ENCODE measurements around the gene TTC33.
"Not testable (repeated sequence)": the region's sequence is repeated elsewhere in the genome, so short reads cannot be mapped to it uniquely, and the experiment has no call there.

The TTC33 gene

GRCh38 chr5:40605295-40605958, 150.3 kb downstream of the TTC33 start:
- no peak for DNase-seq

GRCh38 chr5:40603378-40603777, 152.4 kb downstream of the TTC33 start:
- no peak for DNase-seq

GRCh38 chr5:40601198-40601868, 154.4 kb downstream of the TTC33 start:
- no peak for DNase-seq

- DNase-seq: no peak
Observed at GRCh38 chr5:40600383-40600782, 155.4 kb downstream of the TTC33 start.

- DNase-seq: no peak
Observed at GRCh38 chr5:40599676-40600075, 156.1 kb downstream of the TTC33 start.

- DNase-seq: no peak
Observed at GRCh38 chr5:40594811-40595210, 160.9 kb downstream of the TTC33 start.

GRCh38 chr5:40591727-40592396, 163.9 kb downstream of the TTC33 start:
- DNase-seq: not testable (repeated sequence)

GRCh38 chr5:40587376-40587775, 168.4 kb downstream of the TTC33 start:
- no peak for DNase-seq

GRCh38 chr5:40585537-40586267, 170.1 kb downstream of the TTC33 start:
- no peak for DNase-seq

GRCh38 chr5:40584054-40584453, 171.7 kb downstream of the TTC33 start:
- DNase-seq: no peak

GRCh38 chr5:40578501-40579451, 177.0 kb downstream of the TTC33 start:
- DNase-seq: peak in 1 of 4 experiments; percentile 6

GRCh38 chr5:40577718-40578117, 178.0 kb downstream of the TTC33 start:
- DNase-seq: no peak

- DNase-seq: no peak
Observed at GRCh38 chr5:40575921-40576320, 179.8 kb downstream of the TTC33 start.

- DNase-seq: no peak
Observed at GRCh38 chr5:40575411-40575810, 180.3 kb downstream of the TTC33 start.

- DNase-seq: no peak
Observed at GRCh38 chr5:40572937-40573336, 182.8 kb downstream of the TTC33 start.

GRCh38 chr5:40572391-40572790, 183.4 kb downstream of the TTC33 start:
- no peak for DNase-seq

- DNase-seq: no peak
Observed at GRCh38 chr5:40571729-40572128, 184.0 kb downstream of the TTC33 start.

GRCh38 chr5:40570408-40571129, 185.2 kb downstream of the TTC33 start:
- DNase-seq: no peak

GRCh38 chr5:40569546-40570270, 186.1 kb downstream of the TTC33 start:
- no peak for DNase-seq

- DNase-seq: no peak
Observed at GRCh38 chr5:40568548-40568947, 187.2 kb downstream of the TTC33 start.

- not testable (repeated sequence) for DNase-seq
Observed at GRCh38 chr5:40563173-40563572, 192.6 kb downstream of the TTC33 start.
